Muscle layer of duodenum (tissue), 2 donors: ENCODE data around the gene KRTAP10-11.
"Not testable (repeated sequence)": the region's sequence is repeated elsewhere in the genome, so short reads cannot be mapped to it uniquely, and the experiment has no call there.

Experiments used
- H3K27ac ChIP-seq: one replicate; pipeline ENCODE4 v1.7.0; 2013; ENCODE audit warnings: mild to moderate bottlenecking, low read length
- H3K27me3 ChIP-seq: one replicate; pipeline ENCODE4 v1.7.0; 2013; ENCODE audit warnings: low read depth, mild to moderate bottlenecking, control low read depth, low read length
- H3K36me3 ChIP-seq, 2 donors: one replicate each; pipeline ENCODE4 v1.7.0; 2013; ENCODE audit warnings: low read length in 2 of 2, control low read depth in 1 of 2, mild to moderate bottlenecking in 1 of 2; ENCODE audit not compliant: insufficient read depth in 2 of 2, control insufficient read depth in 1 of 2
- H3K4me1 ChIP-seq, 2 donors: one replicate each; pipeline ENCODE4 v1.7.0; 2013; ENCODE audit warnings: low read length in 2 of 2, mild to moderate bottlenecking in 2 of 2, control low read depth in 1 of 2, moderate library complexity in 1 of 2; ENCODE audit not compliant: insufficient read depth in 2 of 2, control insufficient read depth in 1 of 2
- H3K4me3 ChIP-seq, 2 donors: one replicate each; pipeline ENCODE4 v1.7.0; 2013; ENCODE audit warnings: low read length in 2 of 2, low read depth in 1 of 2, mild to moderate bottlenecking in 1 of 2
- H3K9me3 ChIP-seq, 2 donors: one replicate each; pipeline ENCODE4 v1.7.0; 2013; ENCODE audit warnings: low read length in 2 of 2, control low read depth in 1 of 2, mild to moderate bottlenecking in 1 of 2; ENCODE audit not compliant: control insufficient read depth in 1 of 2
- donor health status: healthy.

Gene KRTAP10-11, protein sequence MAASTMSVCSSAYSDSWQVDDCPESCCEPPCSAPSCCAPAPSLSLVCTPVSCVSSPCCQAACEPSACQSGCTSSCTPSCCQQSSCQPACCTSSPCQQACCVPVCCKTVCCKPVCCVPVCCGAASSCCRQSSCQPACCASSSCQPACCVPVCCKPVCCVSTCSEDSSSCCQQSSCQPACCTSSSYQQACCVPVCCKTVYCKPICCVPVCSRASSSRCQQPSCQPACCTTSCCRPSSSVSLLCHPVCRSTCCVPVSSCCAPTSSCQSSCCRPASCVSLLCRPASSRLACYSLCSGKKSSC

DNA sequence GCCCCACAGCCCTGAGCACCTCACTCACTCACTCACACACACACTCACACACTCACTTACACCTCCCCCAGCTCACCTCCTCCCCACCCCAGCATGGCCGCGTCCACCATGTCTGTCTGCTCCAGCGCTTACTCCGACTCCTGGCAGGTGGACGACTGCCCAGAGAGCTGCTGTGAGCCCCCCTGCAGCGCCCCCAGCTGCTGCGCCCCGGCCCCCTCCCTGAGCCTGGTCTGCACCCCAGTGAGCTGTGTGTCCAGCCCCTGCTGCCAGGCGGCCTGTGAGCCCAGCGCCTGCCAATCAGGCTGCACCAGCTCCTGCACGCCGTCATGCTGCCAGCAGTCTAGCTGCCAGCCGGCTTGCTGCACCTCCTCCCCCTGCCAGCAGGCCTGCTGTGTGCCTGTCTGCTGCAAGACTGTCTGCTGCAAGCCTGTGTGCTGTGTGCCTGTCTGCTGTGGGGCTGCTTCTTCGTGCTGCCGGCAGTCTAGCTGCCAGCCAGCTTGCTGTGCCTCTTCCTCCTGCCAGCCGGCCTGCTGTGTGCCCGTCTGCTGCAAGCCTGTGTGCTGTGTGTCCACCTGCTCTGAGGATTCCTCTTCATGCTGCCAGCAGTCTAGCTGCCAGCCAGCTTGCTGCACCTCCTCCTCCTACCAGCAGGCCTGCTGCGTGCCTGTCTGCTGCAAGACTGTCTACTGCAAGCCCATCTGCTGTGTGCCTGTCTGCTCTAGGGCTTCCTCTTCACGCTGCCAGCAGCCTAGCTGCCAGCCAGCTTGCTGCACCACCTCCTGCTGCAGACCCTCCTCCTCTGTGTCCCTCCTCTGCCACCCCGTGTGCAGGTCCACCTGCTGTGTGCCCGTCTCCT, at the start of gene KRTAP10-11:
Gene KRTAP10-11, plus strand, starts transcription at position 49 of the 856 bp plus-strand sequence. Its CDS starts 45 bp downstream, at position 94.
- not testable (repeated sequence) for H3K36me3 ChIP-seq, H3K4me1 ChIP-seq, H3K27me3 ChIP-seq, H3K4me3 ChIP-seq, H3K27ac ChIP-seq
- H3K9me3 ChIP-seq, result peaks cover 7 to 17% of the 10 kb centered on the region in 2 donors

DNA sequence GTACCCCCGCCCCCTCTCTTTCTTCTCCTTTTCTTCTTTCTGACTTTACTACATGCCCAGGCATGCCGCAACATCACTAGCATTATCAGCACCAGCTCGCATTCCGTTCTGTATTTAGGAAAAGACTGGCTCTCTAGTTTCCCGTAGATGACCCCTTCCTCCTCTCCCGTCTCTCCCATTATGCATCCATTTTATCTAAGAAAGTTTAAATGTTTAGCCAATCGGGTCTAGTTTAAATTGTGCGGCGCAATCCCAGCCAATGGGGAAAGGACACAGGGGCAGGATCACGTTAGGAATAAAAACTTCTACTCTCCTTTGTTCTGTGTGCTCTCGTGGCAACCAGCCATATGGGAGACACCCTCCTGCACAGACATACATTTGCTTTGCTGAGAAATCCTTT, 48.2 kb upstream of the KRTAP10-11 start:
- Histone ChIP-seq H3K27me3 (no peaks in the 10 kb centered on the region), H3K9me3 (peaks cover 0 to 2% of the 10 kb centered on the region in 2 donors), H3K27ac (no peak overlapping the region), H3K4me3 (no peak overlapping the region), H3K36me3 (no peaks in the 10 kb centered on the region), H3K4me1 (no peaks in the 10 kb centered on the region)

DNA sequence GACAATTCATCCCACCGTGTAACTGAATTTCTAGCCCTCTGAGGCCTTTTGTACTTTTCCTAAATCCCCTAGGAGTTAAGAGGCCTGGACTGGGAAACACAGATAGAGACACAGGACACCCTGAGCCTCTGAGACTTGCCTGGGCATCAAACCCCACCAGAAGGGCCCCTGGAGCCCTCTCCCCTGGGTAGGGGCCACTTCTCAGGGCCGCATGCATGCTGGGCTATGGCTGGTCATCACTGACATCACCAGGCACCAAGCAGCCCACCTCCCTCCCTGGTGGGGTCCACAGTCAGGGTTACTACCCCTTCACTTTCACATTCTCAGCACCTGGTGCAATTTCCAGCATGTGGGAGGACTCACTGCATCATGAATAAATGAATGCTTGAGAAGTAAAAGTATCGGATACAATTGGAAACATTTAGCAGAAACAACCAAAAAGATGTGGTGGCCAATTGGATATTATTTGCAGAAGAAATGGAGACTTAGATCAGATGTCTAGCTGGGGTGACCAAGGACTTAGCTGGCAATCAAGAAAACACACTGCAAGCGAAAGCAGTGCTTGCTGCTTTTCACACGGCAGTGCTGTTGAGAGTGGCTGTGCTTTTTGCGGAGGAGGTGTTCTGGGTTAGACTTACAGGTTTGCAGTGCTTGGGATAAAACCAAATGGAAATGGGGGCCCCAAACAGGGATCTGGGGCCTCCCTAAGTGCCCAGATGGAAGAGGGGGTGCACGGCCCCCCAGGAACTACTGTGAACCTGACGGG, 46.8 kb upstream of the KRTAP10-11 start:
- Histone ChIP-seq H3K27me3 (no peaks in the 10 kb centered on the region), H3K4me1 (no peaks in the 10 kb centered on the region), H3K4me3 (no peak overlapping the region), H3K27ac (no peak overlapping the region), H3K36me3 (no peaks in the 10 kb centered on the region), H3K9me3 (peaks cover 0 to 7% of the 10 kb centered on the region in 2 donors)

DNA sequence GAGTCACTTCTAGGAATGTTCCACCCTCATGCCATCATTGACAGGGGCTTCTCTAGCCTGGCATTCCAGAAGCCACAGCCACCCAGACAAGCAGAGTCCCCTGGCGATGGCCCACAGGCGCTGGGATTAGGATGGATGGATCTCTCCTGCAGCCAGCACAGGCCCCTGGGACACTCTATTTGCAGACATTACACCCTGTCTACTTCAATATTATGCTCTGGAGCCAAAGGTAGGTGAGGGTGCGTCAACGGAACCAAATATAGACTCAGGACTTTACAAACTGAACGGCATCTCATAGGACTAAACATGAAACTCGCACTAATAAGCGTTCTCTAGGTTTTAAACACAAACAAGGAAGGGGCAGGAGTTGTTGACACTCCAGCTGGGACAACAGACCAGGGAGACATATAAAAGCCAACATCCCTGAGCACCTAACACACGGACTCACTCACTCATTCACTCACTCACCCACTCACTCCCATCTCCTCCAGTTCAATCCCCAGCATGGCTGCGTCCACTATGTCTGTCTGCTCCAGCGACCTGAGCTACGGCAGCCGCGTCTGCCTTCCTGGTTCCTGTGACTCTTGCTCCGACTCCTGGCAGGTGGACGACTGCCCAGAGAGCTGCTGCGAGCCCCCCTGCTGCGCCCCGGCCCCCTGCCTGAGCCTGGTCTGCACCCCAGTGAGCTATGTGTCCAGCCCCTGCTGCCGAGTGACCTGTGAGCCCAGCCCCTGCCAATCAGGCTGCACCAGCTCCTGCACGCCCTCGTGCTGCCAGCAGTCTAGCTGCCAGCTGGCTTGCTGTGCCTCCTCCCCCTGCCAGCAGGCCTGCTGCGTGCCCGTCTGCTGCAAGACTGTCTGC, 45.9 kb upstream of the KRTAP10-11 start, which contains the start of gene KRTAP10-7:
Gene KRTAP10-7, plus strand, starts transcription at position 480 of the 861 bp plus-strand sequence. Its CDS starts 25 bp downstream, at position 505.
- not testable (repeated sequence) for H3K27ac ChIP-seq, H3K27me3 ChIP-seq, H3K4me1 ChIP-seq, H3K4me3 ChIP-seq, H3K36me3 ChIP-seq, H3K9me3 ChIP-seq

DNA sequence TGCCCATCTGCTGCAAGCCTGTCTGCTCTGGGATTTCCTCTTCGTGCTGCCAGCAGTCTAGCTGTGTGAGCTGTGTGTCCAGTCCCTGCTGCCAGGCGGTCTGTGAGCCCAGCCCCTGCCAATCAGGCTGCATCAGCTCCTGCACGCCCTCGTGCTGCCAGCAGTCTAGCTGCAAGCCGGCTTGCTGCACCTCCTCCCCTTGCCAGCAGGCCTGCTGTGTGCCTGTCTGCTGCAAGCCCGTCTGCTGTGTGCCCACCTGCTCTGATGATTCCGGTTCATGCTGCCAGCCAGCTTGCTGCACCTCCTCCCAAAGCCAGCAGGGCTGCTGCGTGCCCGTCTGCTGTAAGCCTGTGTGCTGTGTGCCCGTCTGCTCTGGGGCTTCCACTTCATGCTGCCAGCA, 45.1 kb upstream of the KRTAP10-11 start:
- not testable (repeated sequence) for H3K27me3 ChIP-seq, H3K4me3 ChIP-seq, H3K9me3 ChIP-seq, H3K36me3 ChIP-seq, H3K27ac ChIP-seq, H3K4me1 ChIP-seq

DNA sequence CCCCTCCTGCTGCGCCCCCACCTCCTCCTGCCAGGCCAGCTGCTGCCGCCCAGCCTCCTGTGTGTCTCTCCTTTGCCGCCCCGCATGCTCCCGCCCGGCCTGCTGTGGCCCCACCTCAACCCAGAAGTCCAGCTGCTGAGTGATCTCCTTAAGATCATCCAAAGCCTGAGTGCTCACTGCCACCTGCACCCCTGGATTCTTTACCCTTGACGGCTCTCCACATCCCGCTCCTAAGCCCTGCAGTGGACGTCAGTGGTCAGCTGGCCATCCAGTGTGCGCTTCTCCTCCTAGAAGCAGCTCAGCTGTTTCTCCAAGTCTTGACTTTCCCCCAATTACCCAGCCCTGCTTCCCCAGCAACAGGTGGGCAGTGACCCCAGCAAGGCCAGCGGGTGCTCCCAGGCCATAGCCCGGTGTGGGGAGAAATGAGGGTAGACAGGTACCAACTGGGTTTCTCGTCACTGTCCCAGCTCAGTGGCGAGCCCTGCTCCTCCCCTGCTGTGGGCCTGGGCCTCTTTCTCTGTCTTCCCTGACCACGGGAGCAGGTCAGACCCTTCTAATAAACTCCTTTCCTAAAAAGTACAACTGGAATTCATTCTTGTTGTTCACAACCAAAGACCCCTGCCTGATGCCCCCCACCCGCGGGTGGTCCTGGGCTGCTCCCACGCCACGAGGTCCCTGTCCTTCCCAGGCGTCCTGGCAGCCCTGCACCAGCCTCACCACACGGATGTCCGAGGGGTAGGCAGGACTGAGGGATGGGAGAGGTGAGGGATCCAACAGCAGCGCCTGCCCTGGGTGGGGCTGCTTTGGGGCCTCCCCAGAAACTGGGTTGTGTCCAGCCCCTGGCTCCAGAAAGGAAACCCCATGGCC, 44.4 kb upstream of the KRTAP10-11 start:
- Histone ChIP-seq H3K4me3 (no peak overlapping the region), H3K27me3 (no peaks in the 10 kb centered on the region)

DNA sequence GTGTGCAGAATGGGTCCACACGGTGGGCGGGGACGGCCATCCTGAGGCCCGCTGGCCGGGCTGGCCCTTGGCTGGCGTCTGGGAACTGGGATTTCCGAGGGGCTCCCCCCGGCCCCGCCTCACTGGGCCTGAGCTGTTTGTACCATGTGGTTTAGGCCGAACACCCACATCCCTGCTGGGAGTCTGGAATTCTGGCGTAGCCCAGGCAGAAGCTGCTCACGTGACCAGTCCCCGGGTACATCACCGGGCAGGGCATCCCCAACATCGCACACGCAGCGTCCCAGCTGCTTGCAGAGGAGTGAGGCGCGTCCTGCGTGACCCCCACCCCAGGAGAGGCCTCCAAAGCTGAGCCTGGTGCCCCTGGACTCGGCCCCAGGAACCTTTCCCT, 43.8 kb upstream of the KRTAP10-11 start:
- H3K27ac ChIP-seq, result no peak overlapping the region
- H3K36me3 ChIP-seq, result no peaks in the 10 kb centered on the region
- H3K27me3 ChIP-seq, result no peaks in the 10 kb centered on the region
- H3K4me3 ChIP-seq, result no peak overlapping the region
- peaks cover 0 to 10% of the 10 kb centered on the region in 2 donors for H3K9me3 ChIP-seq
- no peaks in the 10 kb centered on the region for H3K4me1 ChIP-seq

More for the DNA sequence above, 44.4 kb upstream of the KRTAP10-11 start:
- H3K9me3 ChIP-seq, result peaks cover 0 to 10% of the 10 kb centered on the region in 2 donors
- H3K36me3 ChIP-seq, result no peaks in the 10 kb centered on the region
- H3K4me1 ChIP-seq, result no peaks in the 10 kb centered on the region
- H3K27ac ChIP-seq, result no peak overlapping the region

DNA sequence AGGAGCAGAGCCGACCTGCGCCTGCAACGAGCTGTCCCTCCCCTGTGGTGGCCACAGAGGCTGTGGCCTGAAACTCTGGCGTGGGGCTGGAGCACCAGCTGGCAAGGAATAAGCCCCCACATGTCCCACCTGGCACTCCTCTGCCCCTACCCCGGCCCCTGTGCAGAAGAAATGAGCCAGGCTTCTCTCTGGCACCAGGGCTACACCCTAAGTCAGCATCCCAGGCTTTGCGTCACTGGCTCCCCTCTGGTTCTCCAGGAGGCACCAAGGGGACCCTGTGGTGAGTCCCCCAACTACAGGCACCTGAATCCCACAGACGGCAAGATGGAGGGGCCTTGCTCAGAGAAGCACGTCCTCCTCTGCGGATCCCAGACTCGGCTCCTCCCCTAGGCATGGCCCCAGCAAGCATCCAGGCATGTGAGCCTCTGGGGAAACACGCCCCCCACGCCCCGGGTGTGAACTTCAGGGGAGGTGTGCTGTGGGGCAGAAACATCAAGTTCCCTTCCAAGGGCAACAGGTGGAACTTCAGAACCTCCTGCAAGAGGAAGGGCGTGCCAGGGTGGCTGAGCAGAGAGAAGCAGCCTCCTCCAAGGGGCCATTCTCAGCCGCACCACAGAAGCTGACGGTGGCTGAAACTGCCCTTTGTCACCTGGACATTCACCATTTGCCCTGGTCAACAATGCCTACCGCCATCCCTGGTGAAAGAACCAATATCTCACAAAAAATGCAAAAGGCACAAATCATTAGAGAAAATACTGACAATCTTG, 42.9 kb upstream of the KRTAP10-11 start:
- Histone ChIP-seq H3K4me1 (no peaks in the 10 kb centered on the region), H3K27ac (no peak overlapping the region), H3K4me3 (no peak overlapping the region), H3K9me3 (peaks cover 0 to 10% of the 10 kb centered on the region in 2 donors), H3K36me3 (no peaks in the 10 kb centered on the region), H3K27me3 (no peaks in the 10 kb centered on the region)

DNA sequence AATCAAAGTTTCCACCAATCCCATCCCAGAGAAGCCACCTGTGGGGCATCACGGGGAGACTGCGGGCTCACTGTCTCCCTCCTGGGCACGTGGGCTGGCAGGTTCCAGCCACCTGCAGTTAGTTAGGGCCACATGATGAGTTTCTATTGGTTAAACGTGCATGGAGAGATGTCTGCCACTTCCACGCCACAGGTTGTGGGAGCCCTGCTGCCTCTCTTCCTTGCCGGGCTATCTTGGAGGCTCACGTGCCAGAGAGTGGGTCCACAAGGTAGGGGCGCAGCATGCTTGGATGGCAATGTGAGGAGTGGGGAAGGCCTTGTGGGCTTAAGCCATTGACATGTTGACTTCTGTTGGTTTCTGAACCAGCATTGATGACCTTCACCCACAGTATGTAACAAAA, 42.3 kb upstream of the KRTAP10-11 start:
- Histone ChIP-seq H3K36me3 (no peaks in the 10 kb centered on the region), H3K4me3 (no peak overlapping the region), H3K27me3 (no peaks in the 10 kb centered on the region), H3K4me1 (no peaks in the 10 kb centered on the region), H3K27ac (no peak overlapping the region), H3K9me3 (peaks cover 0 to 10% of the 10 kb centered on the region in 2 donors)
